Measurements from ENCODE around the gene TAF7. TPM values are rescaled to one million over a fixed set of nuclear protein-coding genes. Genes with fewer than 3 reads are reported as not detected.
A peak's percentile ranks its signal among the peaks of the same experiment; 100 is the strongest.
"Not testable (repeated sequence)": the region's sequence is repeated elsewhere in the genome, so short reads cannot be mapped to it uniquely, and the experiment has no call there.

Gene TAF7, protein sequence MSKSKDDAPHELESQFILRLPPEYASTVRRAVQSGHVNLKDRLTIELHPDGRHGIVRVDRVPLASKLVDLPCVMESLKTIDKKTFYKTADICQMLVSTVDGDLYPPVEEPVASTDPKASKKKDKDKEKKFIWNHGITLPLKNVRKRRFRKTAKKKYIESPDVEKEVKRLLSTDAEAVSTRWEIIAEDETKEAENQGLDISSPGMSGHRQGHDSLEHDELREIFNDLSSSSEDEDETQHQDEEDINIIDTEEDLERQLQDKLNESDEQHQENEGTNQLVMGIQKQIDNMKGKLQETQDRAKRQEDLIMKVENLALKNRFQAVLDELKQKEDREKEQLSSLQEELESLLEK
- 76.5 TPM for polyA plus RNA-seq (ENCODE audit: insufficient read length)

DNA sequence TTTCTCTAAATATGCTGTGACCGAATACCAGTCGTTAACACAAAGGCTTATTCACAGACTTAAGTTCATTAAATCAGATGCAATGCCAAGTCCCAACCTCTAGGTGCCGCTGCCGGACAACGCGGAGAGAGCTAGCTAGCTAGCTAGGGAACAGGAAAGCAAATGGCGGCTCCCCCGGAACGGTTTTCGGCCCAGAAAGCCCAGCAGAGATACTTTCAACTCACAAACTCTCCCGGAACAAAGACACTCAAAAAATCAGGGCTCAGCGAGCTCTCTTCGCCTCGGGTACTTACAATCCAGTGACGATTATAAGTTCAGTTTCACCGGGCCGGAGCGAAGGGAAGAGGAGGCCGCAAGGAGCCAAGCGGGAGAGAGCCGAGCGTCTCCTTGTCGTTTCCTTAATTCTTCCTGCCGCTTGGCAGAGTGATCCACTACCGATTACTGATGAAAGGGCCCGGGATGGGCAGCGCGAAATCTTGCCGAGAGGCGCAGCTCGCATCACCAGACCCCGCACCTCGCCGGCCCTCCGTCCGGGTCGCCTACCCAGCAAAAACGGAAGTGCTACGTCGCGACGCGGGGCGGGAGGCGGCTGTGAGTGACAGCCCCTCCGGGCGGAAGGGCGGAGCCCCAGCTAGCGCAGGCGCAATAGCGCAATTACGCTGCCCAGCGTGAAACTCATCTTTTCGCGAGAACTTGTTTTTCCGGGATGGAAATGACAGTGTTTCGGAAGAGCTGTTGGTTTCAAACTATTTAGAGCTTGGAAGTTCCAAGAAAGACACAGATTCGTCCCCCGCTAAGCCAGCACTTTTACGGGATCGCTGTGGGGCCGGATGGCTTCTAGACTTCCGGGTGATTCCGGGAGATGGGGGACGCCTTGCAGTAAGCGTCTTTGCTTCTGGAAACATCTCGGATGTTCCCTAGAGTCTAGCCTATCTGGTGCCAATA, at the start of gene TAF7:
TAF7 (minus strand) TSS at position 560 of the 945 bp plus-strand sequence. CDS start 740 bp downstream, outside the sequence.
- peak; percentile 95 for DNase-seq

DNA sequence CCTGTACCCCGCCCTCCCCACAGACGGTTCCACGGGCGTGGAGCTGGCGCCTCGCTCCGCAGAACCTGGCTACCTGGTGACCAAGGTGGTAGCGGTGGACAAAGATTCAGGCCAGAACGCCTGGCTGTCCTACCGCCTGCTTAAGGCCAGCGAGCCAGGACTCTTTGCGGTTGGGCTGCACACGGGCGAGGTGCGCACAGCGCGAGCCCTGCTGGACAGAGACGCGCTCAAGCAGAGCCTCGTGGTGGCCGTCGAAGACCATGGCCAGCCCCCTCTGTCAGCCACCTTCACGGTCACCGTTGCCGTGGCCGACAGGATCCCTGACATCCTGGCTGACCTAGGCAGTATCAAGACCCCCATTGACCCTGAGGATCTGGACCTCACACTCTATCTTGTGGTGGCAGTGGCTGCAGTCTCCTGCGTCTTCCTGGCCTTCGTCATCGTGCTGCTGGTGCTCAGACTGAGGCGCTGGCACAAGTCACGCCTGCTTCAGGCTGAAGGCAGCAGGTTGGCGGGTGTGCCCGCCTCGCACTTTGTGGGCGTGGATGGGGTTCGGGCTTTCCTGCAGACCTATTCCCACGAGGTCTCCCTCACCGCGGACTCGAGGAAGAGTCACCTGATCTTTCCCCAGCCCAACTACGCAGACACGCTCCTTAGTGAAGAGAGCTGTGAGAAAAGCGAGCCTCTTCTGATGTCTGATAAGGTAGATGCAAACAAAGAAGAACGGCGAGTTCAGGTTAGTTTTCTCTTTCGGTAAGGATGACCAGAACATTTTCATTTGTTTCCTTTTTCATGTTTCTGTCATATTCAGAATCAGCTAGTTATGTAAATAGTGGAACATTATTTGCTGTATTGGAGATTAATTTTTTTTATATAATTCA, 45.7 kb upstream of the TAF7 start:
- DNase-seq, result no peak

DNA sequence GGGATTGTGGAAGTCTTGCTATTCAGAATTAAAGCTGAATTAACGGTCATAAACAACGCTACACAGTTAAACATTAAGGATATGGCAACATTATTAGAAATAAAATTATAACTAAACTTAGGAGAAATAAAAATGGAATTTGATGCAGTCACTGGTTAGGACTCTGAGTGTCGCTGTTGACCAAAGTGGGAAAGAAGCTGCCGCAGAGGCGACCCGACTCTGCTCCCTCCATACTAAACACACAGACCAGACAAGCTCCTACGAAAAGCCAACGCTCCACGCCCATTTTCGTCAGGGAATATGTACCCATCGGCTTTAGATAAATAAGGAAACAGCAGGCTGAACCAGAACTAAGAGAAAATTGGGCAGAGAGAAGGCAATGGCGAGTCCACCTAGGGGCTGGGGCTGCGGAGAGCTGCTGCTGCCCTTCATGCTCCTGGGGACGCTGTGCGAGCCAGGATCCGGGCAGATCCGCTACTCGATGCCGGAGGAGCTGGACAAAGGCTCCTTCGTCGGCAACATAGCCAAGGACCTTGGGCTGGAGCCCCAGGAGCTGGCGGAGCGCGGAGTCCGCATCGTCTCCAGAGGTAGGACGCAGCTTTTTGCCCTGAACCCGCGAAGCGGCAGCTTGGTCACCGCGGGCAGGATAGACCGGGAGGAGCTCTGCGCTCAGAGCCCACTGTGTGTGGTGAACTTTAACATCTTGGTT, 43.5 kb upstream of the TAF7 start, which contains the start of gene PCDHGA5:
PCDHGA5 (plus strand) TSS at position 211 of the 709 bp plus-strand sequence; CDS start at position 380, 169 bp downstream.
- no peak for DNase-seq

DNA sequence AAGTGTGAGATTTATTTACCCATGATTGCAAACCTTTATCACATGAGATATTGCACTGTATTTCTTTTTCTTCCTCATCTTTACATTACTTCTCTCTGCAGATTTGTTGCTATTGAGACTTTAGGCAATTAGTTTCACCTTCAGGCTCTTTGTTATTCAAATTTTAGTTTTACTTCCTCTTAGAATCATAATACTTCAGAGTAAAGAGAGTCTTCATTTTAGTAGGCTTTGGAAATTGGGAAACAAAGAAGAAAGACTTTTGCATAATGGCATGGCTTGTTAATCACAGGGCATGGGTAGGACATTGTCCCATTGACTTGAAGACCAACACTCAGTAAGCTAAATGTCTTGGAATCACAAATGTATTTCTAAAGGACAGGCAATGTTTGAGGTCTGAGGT, 42.1 kb upstream of the TAF7 start:
- DNase-seq, result no peak

DNA sequence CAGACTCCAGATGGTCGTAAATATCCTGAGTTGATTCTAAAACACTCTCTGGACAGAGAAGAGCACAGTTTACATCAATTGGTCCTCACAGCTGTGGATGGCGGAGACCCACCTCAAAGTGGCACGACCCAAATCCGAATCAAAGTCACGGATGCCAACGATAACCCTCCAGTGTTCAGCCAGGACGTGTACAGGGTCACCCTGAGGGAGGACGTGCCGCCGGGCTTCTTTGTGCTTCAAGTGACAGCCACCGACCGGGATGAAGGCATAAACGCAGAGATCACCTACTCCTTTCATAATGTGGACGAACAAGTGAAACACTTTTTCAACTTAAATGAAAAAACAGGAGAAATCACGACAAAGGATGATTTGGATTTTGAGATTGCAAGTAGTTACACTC, 40.1 kb upstream of the TAF7 start:
- no peak for DNase-seq

DNA sequence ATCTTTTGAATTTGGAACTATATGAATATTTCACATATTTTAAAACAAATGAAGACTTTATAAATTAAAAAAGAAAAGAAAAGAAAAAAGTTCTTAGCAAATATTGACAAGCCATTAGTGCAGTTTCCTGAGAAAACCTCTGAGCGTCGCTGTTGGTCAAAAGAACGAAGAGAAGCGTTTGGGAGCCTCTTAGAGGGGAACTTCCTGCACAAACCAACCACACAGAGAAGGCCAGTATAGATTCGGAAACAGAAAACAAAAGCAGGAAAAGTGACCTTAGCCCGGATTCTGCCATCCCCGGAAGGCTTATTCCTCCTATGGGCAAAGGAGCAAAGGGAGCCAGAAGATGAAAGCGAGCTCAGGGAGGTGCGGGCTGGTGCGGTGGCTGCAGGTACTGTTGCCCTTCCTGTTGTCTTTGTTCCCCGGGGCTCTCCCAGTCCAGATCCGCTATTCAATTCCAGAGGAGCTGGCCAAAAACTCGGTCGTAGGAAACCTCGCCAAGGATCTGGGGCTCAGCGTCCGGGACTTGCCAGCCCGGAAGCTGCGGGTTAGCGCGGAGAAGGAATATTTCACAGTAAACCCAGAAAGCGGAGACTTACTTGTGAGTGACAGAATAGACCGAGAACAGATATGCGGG, 39.3 kb upstream of the TAF7 start, which contains the start of gene PCDHGB2:
PCDHGB2 (plus strand) TSS at position 205 of the 637 bp plus-strand sequence; CDS start at position 347, 142 bp downstream.
- no peak for DNase-seq

DNA sequence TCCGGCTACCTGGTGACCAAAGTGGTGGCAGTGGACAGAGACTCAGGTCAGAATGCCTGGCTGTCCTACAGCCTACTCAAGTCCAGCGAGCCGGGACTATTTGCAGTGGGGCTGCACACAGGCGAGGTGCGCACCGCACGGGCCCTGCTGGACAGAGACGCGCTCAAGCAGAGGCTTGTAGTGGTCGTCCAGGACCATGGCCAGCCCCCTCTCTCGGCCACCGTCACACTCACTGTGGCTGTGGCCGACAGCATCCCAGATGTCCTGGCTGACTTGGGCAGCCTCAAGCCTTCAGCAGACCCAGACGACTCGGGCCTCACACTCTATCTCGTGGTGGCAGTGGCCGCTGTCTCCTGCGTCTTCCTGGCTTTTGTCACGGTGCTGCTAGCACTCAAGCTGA, 36.4 kb upstream of the TAF7 start:
- DNase-seq, result no peak

DNA sequence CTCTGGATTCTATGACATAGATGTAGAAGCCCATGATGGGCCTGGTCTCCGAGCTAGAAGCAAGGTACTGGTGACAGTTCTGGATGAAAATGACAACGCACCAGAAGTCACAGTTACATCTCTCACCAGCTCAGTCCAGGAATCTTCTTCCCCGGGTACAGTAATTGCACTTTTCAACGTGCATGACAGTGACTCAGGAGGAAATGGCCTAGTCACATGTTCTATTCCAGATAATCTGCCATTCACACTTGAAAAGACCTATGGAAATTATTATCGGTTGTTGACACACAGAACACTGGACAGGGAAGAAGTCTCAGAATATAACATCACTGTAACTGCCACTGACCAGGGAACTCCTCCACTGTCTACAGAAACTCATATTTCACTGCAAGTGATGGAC, 35.5 kb upstream of the TAF7 start:
- no peak for DNase-seq

DNA sequence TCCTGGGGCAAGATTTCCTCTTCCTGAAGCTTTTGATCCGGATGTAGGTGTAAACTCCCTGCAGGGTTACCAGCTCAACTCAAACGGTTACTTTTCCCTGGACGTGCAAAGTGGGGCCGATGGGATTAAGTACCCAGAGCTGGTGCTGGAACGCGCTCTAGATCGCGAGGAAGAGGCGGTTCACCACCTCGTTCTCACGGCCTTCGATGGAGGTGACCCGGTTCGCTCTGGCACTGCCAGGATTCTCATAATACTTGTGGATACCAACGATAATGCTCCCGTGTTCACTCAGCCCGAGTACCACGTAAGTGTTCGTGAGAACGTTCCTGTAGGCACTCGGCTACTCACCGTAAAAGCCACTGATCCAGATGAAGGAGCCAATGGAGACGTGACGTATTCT, 35.1 kb upstream of the TAF7 start:
- no peak for DNase-seq

DNA sequence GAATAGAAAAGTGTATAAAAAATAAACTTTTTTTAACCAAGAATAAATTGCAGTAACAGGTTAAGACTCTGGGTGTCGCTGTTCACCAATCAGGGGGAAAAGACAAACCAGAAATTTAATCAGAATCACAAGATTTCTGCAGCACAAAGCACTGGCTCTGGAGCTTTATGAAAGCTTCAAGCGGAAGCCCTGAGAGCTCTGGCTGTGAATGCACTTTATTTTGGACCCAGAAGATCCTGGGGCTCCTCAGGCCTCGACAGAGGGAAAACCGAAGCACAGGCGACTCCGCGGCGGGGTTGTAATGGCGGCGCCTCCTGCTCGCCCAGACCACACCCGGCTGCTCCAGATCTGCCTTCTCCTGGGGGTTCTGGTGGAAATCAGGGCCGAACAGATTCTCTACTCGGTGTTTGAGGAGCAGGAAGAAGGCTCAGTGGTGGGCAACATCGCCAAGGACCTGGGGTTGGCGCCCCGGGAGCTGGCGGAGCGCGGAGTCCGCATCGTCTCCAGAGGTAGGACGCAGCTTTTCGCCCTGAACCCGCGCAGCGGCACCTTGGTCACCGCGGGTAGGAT, 34.4 kb upstream of the TAF7 start, which contains the start of gene PCDHGA4:
PCDHGA4 (plus strand) TSS at position 122 of the 570 bp plus-strand sequence; CDS start at position 209, 87 bp downstream.
- no peak for DNase-seq

DNA sequence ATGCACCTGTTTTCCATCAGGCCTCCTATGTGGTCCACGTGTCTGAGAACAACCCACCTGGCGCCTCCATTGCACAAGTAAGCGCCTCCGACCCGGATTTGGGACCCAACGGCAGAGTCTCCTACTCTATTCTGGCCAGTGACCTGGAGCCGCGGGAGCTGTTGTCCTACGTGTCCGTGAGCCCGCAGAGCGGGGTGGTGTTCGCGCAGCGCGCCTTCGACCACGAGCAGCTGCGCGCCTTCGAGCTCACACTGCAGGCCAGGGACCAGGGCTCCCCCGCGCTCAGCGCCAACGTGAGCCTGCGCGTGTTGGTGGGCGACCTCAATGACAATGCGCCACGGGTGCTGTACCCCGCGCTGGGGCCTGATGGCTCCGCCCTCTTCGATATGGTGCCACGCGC, 31.0 kb upstream of the TAF7 start:
- DNase-seq, result no peak

DNA sequence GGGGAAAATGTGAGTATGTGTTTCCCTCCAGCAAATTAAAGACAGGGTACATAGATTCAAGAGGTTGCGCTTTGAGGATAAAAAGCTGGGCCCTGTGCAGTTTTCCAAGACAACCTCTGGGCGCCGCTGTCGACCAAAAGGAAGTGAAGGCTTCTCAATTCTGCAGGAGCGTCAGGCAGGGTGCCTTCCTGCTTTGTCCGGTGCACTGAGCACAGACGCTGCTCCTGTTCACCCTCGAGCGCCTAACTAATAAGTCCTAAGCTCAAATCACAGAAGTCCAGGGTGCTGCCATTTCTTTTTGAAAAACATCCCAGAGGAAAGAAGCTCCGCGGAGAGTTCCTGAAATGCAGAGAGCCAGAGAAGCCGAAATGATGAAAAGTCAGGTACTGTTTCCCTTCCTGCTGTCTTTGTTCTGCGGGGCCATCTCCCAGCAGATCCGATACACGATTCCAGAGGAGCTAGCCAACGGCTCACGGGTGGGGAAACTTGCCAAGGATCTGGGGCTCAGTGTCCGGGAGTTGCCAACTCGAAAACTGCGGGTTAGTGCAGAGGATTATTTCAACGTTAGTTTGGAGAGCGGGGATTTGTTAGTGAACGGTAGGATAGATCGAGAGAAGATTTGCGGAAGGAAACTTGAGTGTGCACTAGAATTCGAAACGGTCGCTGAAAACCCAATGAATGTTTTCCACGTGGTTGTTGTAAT, 29.5 kb upstream of the TAF7 start, which contains the start of gene PCDHGB1:
PCDHGB1 (plus strand) TSS at position 183 of the 703 bp plus-strand sequence; CDS start at position 345, 162 bp downstream.
- DNase-seq, result no peak

DNA sequence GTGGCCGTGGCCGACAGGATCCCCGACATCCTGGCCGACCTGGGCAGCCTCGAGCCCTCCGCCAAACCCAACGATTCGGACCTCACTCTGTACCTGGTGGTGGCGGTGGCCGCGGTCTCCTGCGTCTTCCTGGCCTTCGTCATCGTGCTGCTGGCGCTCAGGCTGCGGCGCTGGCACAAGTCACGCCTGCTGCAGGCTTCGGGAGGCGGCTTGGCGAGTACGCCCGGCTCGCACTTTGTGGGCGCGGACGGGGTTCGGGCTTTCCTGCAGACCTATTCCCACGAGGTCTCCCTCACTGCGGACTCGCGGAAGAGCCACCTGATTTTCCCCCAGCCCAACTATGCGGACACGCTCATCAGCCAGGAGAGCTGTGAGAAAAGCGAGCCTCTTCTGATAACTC, 25.4 kb upstream of the TAF7 start:
- not testable (repeated sequence) for DNase-seq

DNA sequence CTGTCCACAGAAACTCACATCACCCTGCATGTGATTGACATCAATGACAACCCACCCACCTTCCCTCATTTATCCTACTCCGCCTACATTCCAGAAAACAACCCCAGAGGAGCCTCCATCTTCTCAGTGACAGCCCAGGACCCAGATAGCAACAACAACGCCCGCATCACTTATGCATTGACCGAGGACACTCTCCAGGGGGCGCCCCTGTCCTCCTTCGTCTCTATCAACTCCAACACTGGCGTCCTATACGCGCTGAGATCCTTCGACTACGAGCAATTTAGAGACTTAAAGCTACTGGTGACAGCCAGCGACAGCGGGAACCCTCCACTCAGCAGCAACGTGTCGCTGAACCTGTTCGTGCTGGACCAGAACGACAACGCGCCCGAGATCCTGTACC, 24.7 kb upstream of the TAF7 start:
- DNase-seq, result no peak

DNA sequence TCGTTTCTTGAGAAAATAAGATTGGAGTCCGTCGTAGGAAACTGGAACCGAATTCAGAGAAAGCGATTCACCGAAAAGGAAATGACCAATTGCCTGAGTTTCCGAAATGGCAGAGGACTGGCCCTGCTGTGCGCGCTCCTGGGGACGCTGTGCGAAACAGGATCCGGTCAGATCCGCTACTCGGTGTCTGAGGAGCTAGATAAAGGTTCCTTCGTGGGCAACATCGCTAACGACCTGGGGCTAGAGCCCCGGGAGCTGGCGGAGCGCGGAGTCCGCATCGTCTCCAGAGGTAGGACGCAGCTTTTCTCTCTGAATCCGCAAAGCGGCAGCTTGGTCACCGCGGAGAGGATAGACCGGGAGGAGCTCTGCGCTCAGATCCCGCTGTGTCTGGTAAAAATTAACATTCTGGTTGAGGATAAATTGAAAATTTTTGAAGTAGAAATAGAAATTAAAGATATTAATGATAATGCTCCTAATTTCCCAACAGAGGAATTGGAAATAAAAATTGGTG, 23.4 kb upstream of the TAF7 start:
- no peak for DNase-seq

DNA sequence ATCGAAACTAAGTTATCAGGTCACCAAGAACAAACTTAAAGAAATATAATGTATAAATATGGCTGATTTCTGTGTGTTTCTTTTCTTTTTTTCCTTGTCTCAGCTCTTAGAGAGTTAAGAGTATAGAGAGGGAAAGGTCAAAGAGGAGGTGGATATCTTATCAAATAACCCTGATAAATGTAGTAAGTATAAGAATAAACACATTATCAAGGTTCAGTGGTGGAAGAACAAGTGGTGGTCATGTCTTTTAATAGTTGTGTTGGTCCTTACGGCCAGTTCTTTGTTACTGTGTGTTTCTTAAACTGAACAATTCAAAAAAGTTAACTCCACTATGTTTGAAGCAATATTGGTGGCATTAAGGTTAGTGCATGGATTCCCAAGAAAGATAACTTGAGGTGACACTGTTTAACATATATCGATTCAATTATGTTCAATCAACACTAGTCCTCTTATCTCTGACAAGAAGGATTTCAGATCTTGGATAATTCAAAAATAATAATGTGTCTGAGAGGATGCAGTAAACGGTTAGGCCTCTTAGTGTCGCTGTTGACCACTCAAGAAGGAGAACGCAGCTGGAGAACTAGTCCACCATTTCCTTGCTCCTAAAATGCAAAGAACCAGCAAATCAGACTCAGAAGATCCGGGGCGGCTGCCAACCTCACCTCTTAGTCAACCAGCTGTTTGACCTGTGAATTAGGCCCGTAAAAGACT, 22.8 kb upstream of the TAF7 start, which contains the start of gene PCDHGA3:
PCDHGA3 (plus strand) TSS at position 588 of the 711 bp plus-strand sequence. CDS start 205 bp downstream, outside the sequence.
- DNase-seq, result no peak

DNA sequence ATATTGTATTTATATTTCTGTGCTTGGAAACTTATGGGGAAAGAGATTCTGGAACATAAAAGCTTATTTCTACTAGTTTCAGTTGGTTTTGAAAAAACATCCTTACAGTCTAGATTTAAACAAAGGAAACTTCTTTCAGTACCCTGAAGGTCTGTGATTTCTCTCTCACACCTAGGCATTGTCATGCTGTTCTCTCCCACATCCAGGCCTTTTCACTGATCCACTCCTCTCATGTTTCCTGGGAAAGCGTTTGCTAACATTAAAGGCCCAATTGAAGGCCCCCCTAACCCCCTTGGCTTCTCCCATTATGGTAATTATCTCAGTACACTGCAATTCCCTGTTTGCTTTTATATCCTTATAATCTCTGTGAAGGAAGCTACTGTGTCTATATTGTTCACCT, 22.2 kb upstream of the TAF7 start:
- no peak for DNase-seq

DNA sequence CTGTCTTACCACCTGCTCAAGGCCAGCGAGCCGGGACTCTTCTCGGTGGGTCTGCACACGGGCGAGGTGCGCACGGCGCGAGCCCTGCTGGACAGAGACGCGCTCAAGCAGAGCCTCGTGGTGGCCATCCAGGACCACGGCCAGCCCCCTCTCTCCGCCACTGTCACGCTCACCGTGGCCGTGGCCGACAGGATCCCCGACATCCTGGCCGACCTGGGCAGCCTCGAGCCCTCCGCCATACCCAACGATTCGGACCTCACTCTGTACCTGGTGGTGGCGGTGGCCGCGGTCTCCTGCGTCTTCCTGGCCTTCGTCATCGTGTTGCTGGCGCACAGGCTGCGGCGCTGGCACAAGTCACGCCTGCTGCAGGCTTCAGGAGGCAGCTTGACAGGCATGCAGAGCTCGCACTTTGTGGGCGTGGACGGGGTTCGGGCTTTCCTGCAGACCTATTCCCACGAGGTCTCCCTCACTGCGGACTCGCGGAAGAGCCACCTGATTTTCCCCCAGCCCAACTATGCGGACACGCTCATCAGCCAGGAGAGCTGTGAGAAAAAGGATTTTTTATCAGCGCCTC, 20.3 kb upstream of the TAF7 start:
- DNase-seq, result not testable (repeated sequence)
